Measurements from ENCODE around the gene ATXN2L. TPM values are rescaled to one million over a fixed set of nuclear protein-coding genes. Genes with fewer than 3 reads are reported as not detected.

ATXN2L gene
- total and polyA plus RNA-seq, 2 of the 13 experiments (the other 11 are each of a cell fraction or from before 2014, with no cell fraction given), result 40.8 to 55.1 TPM

DNA sequence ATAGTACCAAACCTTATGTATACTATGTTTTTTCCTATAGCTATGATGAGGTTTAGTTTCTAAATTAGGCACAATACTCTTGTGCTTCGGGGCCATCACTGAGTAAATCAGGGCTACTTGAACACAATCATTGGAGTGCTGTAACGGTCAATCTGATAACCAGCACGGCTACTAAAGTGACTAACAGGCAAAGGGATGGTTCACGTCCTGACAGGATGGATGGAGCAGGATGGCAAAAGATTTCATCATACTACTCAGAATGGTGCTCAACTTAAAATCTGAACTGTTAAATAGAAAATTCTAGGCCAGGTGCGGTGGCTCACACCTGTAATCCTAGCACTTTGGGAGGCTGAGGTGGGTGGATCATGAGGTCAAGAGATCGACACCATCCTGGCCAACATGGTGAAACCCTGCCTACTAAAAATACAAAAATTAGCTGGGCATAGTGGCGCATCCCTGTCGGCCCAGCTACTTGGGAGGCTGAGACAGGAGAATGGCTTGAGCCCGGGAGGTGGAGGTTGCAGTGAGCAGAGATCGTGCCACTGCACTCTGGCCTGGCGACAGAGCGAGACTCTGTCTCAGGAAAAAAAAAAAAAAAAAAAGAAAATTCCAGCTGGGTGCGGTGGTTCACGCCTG is 16.3 kb downstream of the ATXN2L start:
- no peak overlapping the region for H2AFZ ChIP-seq (ENCODE audit: low read length)
- no peaks in the 10 kb centered on the region for H3K27me3 ChIP-seq (ENCODE audit: control insufficient read depth in 1 of 2, insufficient read depth in 2 of 2, low read length in 2 of 2)
- POLR2A ChIA-PET, result interaction anchor here (1.0 to 6.8 kb wide), 7 partner anchors 7 to 112 kb away, joined by 3 to 51 read pairs (median 5); partner anchors contain the start of genes ATXN2L, NFATC2IP, SH2B1 and TUFM
- H3K79me2 ChIP-seq (ENCODE audit: insufficient read depth, low read length), result peaks cover under 1% of the 10 kb centered on the region
- H3K9ac ChIP-seq (ENCODE audit: insufficient read depth, low read depth, low read length), result no peak overlapping the region
- TF ChIP-seq POLR2G (IDR thresholded peaks at IDR 0.05; ENCODE audit: low read depth, low read length) (peak; percentile 5; the same call in 1 of the 2 replicates), PAF1 (CRISPR knock-in tag; IDR thresholded peaks at IDR 0.05) (peak; percentile 23; the same call in 1 of the 2 replicates), RBM22 (optimal IDR thresholded peaks at IDR 0.05; ENCODE audit: low read length) (peak; percentile 25), JARID2 (CRISPR knock-in tag; IDR thresholded peaks at IDR 0.05; ENCODE audit: insufficient replicate concordance) (no peak), ZNF569 (CRISPR knock-in tag; IDR thresholded peaks at IDR 0.05; ENCODE audit: borderline replicate concordance) (no peak), KDM3A (CRISPR knock-in tag; IDR thresholded peaks at IDR 0.05; ENCODE audit: low read depth) (no peak), GZF1 (CRISPR knock-in tag; IDR thresholded peaks at IDR 0.05) (no peak)
- TF ChIP-seq, protein P1, sequence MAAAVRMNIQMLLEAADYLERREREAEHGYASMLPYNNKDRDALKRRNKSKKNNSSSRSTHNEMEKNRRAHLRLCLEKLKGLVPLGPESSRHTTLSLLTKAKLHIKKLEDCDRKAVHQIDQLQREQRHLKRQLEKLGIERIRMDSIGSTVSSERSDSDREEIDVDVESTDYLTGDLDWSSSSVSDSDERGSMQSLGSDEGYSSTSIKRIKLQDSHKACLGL (CRISPR knock-in tag; IDR thresholded peaks at IDR 0.05), result no peak
- TF ChIP-seq, protein P2, sequence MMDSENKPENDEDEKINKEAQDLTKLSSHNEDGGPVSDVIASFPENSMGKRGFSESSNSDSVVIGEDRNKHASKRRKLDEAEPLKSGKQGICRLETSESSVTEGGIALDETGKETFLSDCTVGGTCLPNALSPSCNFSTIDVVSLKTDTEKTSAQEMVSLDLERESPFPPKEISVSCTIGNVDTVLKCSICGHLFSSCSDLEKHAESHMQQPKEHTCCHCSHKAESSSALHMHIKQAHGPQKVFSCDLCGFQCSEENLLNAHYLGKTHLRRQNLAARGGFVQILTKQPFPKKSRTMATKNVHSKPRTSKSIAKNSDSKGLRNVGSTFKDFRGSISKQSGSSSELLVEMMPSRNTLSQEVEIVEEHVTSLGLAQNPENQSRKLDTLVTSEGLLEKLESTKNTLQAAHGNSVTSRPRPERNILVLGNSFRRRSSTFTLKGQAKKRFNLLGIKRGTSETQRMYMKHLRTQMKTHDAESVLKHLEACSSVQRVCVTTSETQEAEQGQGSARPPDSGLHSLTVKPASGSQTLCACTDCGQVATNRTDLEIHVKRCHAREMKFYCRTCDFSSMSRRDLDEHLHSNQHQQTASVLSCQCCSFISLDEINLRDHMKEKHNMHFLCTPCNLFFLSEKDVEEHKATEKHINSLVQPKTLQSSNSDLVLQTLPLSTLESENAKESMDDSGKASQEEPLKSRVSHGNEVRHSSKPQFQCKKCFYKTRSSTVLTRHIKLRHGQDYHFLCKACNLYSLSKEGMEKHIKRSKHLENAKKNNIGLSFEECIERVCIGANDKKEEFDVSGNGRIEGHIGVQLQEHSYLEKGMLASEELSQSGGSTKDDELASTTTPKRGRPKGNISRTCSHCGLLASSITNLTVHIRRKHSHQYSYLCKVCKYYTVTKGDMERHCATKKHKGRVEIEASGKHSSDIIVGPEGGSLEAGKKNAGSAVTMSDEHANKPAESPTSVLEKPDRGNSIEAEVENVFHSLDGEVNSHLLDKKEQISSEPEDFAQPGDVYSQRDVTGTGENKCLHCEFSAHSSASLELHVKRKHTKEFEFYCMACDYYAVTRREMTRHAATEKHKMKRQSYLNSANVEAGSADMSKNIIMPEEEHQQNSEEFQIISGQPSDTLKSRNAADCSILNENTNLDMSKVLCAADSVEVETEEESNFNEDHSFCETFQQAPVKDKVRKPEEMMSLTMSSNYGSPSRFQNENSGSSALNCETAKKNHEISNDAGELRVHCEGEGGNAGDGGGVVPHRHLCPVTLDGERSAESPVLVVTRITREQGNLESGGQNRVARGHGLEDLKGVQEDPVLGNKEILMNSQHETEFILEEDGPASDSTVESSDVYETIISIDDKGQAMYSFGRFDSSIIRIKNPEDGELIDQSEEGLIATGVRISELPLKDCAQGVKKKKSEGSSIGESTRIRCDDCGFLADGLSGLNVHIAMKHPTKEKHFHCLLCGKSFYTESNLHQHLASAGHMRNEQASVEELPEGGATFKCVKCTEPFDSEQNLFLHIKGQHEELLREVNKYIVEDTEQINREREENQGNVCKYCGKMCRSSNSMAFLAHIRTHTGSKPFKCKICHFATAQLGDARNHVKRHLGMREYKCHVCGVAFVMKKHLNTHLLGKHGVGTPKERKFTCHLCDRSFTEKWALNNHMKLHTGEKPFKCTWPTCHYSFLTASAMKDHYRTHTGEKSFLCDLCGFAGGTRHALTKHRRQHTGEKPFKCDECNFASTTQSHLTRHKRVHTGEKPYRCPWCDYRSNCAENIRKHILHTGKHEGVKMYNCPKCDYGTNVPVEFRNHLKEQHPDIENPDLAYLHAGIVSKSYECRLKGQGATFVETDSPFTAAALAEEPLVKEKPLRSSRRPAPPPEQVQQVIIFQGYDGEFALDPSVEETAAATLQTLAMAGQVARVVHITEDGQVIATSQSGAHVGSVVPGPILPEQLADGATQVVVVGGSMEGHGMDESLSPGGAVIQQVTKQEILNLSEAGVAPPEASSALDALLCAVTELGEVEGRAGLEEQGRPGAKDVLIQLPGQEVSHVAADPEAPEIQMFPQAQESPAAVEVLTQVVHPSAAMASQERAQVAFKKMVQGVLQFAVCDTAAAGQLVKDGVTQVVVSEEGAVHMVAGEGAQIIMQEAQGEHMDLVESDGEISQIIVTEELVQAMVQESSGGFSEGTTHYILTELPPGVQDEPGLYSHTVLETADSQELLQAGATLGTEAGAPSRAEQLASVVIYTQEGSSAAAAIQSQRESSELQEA (CRISPR knock-in tag; IDR thresholded peaks at IDR 0.05; ENCODE audit: not compliant biosample characterization), result no peak
- peaks cover 5% of the 10 kb centered on the region; the same call in 1 of the 2 replicates for H4K20me1 ChIP-seq (ENCODE audit: insufficient read depth, low read length)
- no peaks in the 10 kb centered on the region for H3K9me3 ChIP-seq (ENCODE audit: low read length)
- intact Hi-C loops (cut with micrococcal nuclease; ENCODE audit: unreplicated experiment), result no loop called here
- ATAC-seq, result no peak
- H3K27ac ChIP-seq (ENCODE audit: extremely low read length, insufficient read depth, low read length), result no peak overlapping the region
- H3K4me2 ChIP-seq (ENCODE audit: low read depth, low read length), result no peak overlapping the region
- FAIRE-seq, result no peak
- no peak overlapping the region for H3K4me3 ChIP-seq (replicated peaks in 1 of 3; ENCODE audit: insufficient read depth in 1 of 3, low read depth in 2 of 3, low read length in 3 of 3)
- DNase-seq (ENCODE audit: low spot score), result no peak
- no peaks in the 10 kb centered on the region for H3K4me1 ChIP-seq (ENCODE audit: insufficient read depth, low read length)
- peaks cover 43 to 58% of the 10 kb centered on the region in 2 experiments for H3K36me3 ChIP-seq (replicated peaks in 1 of 2; ENCODE audit: control insufficient read depth in 1 of 2, insufficient read depth in 2 of 2, low read length in 2 of 2)
- BruUV-seq (replicated peaks), result no TSS peak
- CTCF ChIA-PET (ENCODE audit: low intra/inter-chr PET ratio, low total read pairs), result no interaction called here
- 96% methylated on average over 14 of the region's 14 CpGs for WGBS (ENCODE audit: low lambda C conversion rate)
- in situ Hi-C loops (cut with HindIII; ENCODE audit: extremely low pct_ligation_motif_present, low pct_unique_long_range_greater_than_20kb), result no loop called here
